NCI-H128 (cell line): Measurements from ENCODE around the gene STAMBP.
A peak's percentile ranks its signal among the peaks of the same experiment; 100 is the strongest.
"Not testable (repeated sequence)": the region's sequence is repeated elsewhere in the genome, so short reads cannot be mapped to it uniquely, and the experiment has no call there.

Source experiments
- DNase-seq: peaks from one replicate; lab custom pipeline; 2025; ENCODE audit not compliant: unreplicated experiment; lab: John Stamatoyannopoulos, UW

The STAMBP gene

GRCh38 chr2:73836141-73836943, 7.6 kb downstream of the STAMBP start:
- DNase-seq = no peak

- no peak for DNase-seq
Measured at GRCh38 chr2:73837847-73838585, 9.3 kb downstream of the STAMBP start.

- DNase-seq = no peak
Measured at GRCh38 chr2:73838889-73839534, 10.3 kb downstream of the STAMBP start.

GRCh38 chr2:73839653-73840411, 11.1 kb downstream of the STAMBP start:
- no peak for DNase-seq

GRCh38 chr2:73841912-73842738, 13.4 kb downstream of the STAMBP start:
- no peak for DNase-seq

- no peak for DNase-seq
Measured at GRCh38 chr2:73842739-73843019, 13.9 kb downstream of the STAMBP start.

GRCh38 chr2:73844087-73844486, 15.3 kb downstream of the STAMBP start:
- no peak for DNase-seq

- peak; percentile 39 for DNase-seq
Measured at GRCh38 chr2:73850009-73850408, 21.2 kb downstream of the STAMBP start.

GRCh38 chr2:73851274-73851673, 22.5 kb downstream of the STAMBP start:
- DNase-seq = no peak

- DNase-seq = no peak
Measured at GRCh38 chr2:73852020-73852419, 23.3 kb downstream of the STAMBP start.

GRCh38 chr2:73855526-73855925, 26.8 kb downstream of the STAMBP start:
- no peak for DNase-seq

GRCh38 chr2:73856214-73856613, 27.5 kb downstream of the STAMBP start:
- DNase-seq = no peak

GRCh38 chr2:73859721-73860586, 31.2 kb downstream of the STAMBP start:
- no peak for DNase-seq

GRCh38 chr2:73862987-73863386, 34.2 kb downstream of the STAMBP start:
- no peak for DNase-seq

GRCh38 chr2:73868204-73868978, 39.6 kb downstream of the STAMBP start:
- DNase-seq = no peak

GRCh38 chr2:73870084-73870483, 41.3 kb downstream of the STAMBP start:
- no peak for DNase-seq

GRCh38 chr2:73877071-73877802, 48.5 kb downstream of the STAMBP start:
- peak; percentile 41 for DNase-seq

- not testable (repeated sequence) for DNase-seq
Measured at GRCh38 chr2:73877984-73878383, 49.2 kb downstream of the STAMBP start.
